Measurements from ENCODE around the gene DNAAF5. TPM values are rescaled to one million over a fixed set of nuclear protein-coding genes. Genes with fewer than 3 reads are reported as not detected.

DNAAF5 gene
- total RNA-seq, 6 experiments from 2014 or later = 25.4 to 33.0 (median 27.5) TPM

GRCh38 chr7:711093-711921 lies 15.2 kb upstream of the DNAAF5 start:
- TF ChIP-seq CTCF (IDR thresholded peaks at IDR 0.05) = no peak
- Mint-ChIP-seq H3K4me3 (no peak overlapping the region), H3K27ac (no peak overlapping the region), H3K9me3 (peaks cover 4% of the 10 kb centered on the region), H3K36me3 (ENCODE audit: low read depth) (peaks cover 4% of the 10 kb centered on the region; the same call in 1 of the 2 replicates), H3K27me3 (ENCODE audit: insufficient read depth) (peaks cover 5% of the 10 kb centered on the region), H3K4me1 (ENCODE audit: low read depth) (no peaks in the 10 kb centered on the region)
- DNase-seq = no peak

- Mint-ChIP-seq H3K27ac (no peak overlapping the region), H3K4me1 (ENCODE audit: low read depth) (no peaks in the 10 kb centered on the region), H3K27me3 (ENCODE audit: insufficient read depth) (peaks cover 6% of the 10 kb centered on the region), H3K4me3 (no peak overlapping the region), H3K9me3 (peaks cover 4% of the 10 kb centered on the region), H3K36me3 (ENCODE audit: low read depth) (peaks cover 4% of the 10 kb centered on the region; the same call in 1 of the 2 replicates)
- DNase-seq = no peak
- TF ChIP-seq CTCF (IDR thresholded peaks at IDR 0.05) = no peak
Observed at GRCh38 chr7:711922-712380, 14.5 kb upstream of the DNAAF5 start.

GRCh38 chr7:712381-713138 lies 13.9 kb upstream of the DNAAF5 start:
- Mint-ChIP-seq H3K9me3 (peaks cover 4% of the 10 kb centered on the region), H3K4me1 (ENCODE audit: low read depth) (no peaks in the 10 kb centered on the region), H3K27me3 (ENCODE audit: insufficient read depth) (peaks cover 6% of the 10 kb centered on the region), H3K4me3 (no peak overlapping the region), H3K36me3 (ENCODE audit: low read depth) (peaks cover 4% of the 10 kb centered on the region; the same call in 1 of the 2 replicates), H3K27ac (no peak overlapping the region)
- no peak for DNase-seq
- TF ChIP-seq CTCF (IDR thresholded peaks at IDR 0.05) = no peak

DNA sequence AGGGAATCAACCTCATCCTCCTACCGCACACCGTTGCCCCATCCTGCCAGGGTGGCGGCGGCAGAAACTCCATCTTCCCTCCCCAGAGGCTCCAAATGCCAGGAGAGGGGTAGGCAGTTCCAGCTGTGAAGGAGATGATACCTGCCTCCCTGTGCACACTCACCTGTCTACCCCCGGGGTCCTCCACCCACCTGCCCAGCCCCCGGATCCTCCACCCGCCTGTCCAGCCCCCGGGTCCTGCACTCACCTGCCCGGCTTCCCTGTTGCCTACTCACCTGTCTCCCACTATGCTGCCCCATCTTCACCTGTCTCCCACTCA lies 13.4 kb upstream of the DNAAF5 start:
- H3K4me1 Mint-ChIP-seq (ENCODE audit: low read depth) = no peaks in the 10 kb centered on the region
- H3K9me3 Mint-ChIP-seq = peaks cover 4% of the 10 kb centered on the region
- H3K4me3 Mint-ChIP-seq = no peak overlapping the region; the same call in 1 of the 2 replicates
- no peak for TF ChIP-seq CTCF (IDR thresholded peaks at IDR 0.05)
- peaks cover 4% of the 10 kb centered on the region; the same call in 1 of the 2 replicates for H3K36me3 Mint-ChIP-seq (ENCODE audit: low read depth)
- DNase-seq = no peak
- H3K27me3 Mint-ChIP-seq (ENCODE audit: insufficient read depth) = peaks cover 6% of the 10 kb centered on the region
- no peak overlapping the region for H3K27ac Mint-ChIP-seq

- H3K4me3 Mint-ChIP-seq = peak overlapping the region; percentile 21; the same call in 1 of the 2 replicates
- no peak for DNase-seq
- TF ChIP-seq CTCF (IDR thresholded peaks at IDR 0.05) = no peak
- no peaks in the 10 kb centered on the region for H3K4me1 Mint-ChIP-seq (ENCODE audit: low read depth)
- peaks cover 6% of the 10 kb centered on the region for H3K27me3 Mint-ChIP-seq (ENCODE audit: insufficient read depth)
- no peak overlapping the region for H3K27ac Mint-ChIP-seq
- H3K36me3 Mint-ChIP-seq (ENCODE audit: low read depth) = peaks cover 4% of the 10 kb centered on the region
- H3K9me3 Mint-ChIP-seq = peaks cover 4% of the 10 kb centered on the region
Observed at GRCh38 chr7:713488-714230, 12.8 kb upstream of the DNAAF5 start.
